Panc1 (cell line): ENCODE results near the gene STK39.

ENCODE experiments used
- CTCF ChIP-seq: fragments of 450-650 bp; IDR thresholded peaks from 2 replicates; pipeline ENCODE4 v1.5.1; 2017; ENCODE audit warnings: mild to moderate bottlenecking
- POLR2AphosphoS5 ChIP-seq: IDR thresholded peaks from 2 replicates; pipeline ENCODE4 v1.6.1; 2012; ENCODE audit warnings: mild to moderate bottlenecking, low read depth, low read length, moderate library complexity

DNA sequence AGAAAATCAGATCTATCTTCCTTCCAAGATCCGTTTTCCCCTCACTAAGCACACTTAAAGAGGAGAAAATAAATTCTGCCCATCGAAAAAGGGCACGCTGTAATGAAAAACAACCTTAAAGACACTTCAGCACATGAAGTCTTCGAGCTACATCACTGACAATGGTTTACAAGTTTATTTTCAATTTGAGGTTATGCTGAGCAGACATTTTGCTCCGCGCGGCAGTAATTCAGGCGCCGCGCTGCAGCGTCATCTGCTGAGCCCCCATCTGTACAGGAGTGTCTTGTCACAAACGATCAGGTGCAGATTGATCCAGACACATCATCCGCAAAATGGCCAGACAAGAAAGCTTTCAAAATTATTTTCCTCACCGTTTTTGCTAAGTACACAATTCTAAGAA, 341.7 kb downstream of the STK39 start:
- TF ChIP-seq POLR2AphosphoS5, result no peak
- no peak for TF ChIP-seq CTCF
